Hematopoietic multipotent progenitor cell treated with erythropoietin and hydrocortisone succinate and interleukin-3 and kit ligand, for 15 days (in vitro differentiated cells): Measurements from ENCODE around the gene DPYD.

Source experiments
- DNase-seq: peaks from one replicate; pipeline ENCODE4 v3.0.0-alpha.2; 2015; ENCODE audit warnings: low spot score

Gene DPYD

GRCh38 chr1:97610102-97610501 lies 310.7 kb downstream of the DPYD start:
- DNase-seq: no peak

GRCh38 chr1:97608272-97608671 lies 312.6 kb downstream of the DPYD start:
- DNase-seq: no peak

GRCh38 chr1:97603776-97604175 lies 317.1 kb downstream of the DPYD start:
- DNase-seq: no peak

- no peak for DNase-seq
Measured at GRCh38 chr1:97603218-97603617, 317.6 kb downstream of the DPYD start.

GRCh38 chr1:97599447-97599846 lies 321.4 kb downstream of the DPYD start:
- DNase-seq: no peak

GRCh38 chr1:97593192-97593591 lies 327.6 kb downstream of the DPYD start:
- no peak for DNase-seq

- no peak for DNase-seq
Measured at GRCh38 chr1:97588772-97589171, 332.1 kb downstream of the DPYD start.

- no peak for DNase-seq
Measured at GRCh38 chr1:97581614-97582051, 339.2 kb downstream of the DPYD start.

- DNase-seq: no peak
Measured at GRCh38 chr1:97577613-97578012, 343.2 kb downstream of the DPYD start.

GRCh38 chr1:97573553-97573952 lies 347.3 kb downstream of the DPYD start:
- no peak for DNase-seq

GRCh38 chr1:97572561-97572960 lies 348.3 kb downstream of the DPYD start:
- no peak for DNase-seq

GRCh38 chr1:97571760-97572159 lies 349.1 kb downstream of the DPYD start:
- DNase-seq: no peak

GRCh38 chr1:97570691-97571090 lies 350.1 kb downstream of the DPYD start:
- DNase-seq: no peak

GRCh38 chr1:97567000-97567749 lies 353.7 kb downstream of the DPYD start:
- DNase-seq: no peak

- no peak for DNase-seq
Measured at GRCh38 chr1:97565886-97566285, 354.9 kb downstream of the DPYD start.

- DNase-seq: no peak
Measured at GRCh38 chr1:97563926-97564325, 356.9 kb downstream of the DPYD start.

- DNase-seq: no peak
Measured at GRCh38 chr1:97562081-97562480, 358.8 kb downstream of the DPYD start.

GRCh38 chr1:97560714-97561113 lies 360.1 kb downstream of the DPYD start:
- DNase-seq: no peak

GRCh38 chr1:97553971-97554370 lies 366.9 kb downstream of the DPYD start:
- no peak for DNase-seq

- DNase-seq: no peak
Measured at GRCh38 chr1:97551113-97551512, 369.7 kb downstream of the DPYD start.

- no peak for DNase-seq
Measured at GRCh38 chr1:97545446-97545845, 375.4 kb downstream of the DPYD start.

GRCh38 chr1:97540346-97540888 lies 380.4 kb downstream of the DPYD start:
- DNase-seq: no peak

- no peak for DNase-seq
Measured at GRCh38 chr1:97538113-97538512, 382.7 kb downstream of the DPYD start.

- DNase-seq: no peak
Measured at GRCh38 chr1:97533358-97533757, 387.5 kb downstream of the DPYD start.
